BJ (cell line): ENCODE results near the gene SNX14. TPM values are rescaled to one million over a fixed set of nuclear protein-coding genes. Genes with fewer than 3 reads are reported as not detected.

Experiments
- CTCF ChIA-PET: fragments of 350-600 bp; formaldehyde crosslinking; extraction: SDS; loops from one replicate; lab custom pipeline; 2021; ENCODE audit warnings: antibody characterized with exemption, inconsistent platforms; lab: Yijun Ruan, JAX
- POLR2A ChIA-PET: fragments of 300-600 bp; sonication (Branson Sonifier 250); formaldehyde crosslinking; extraction: SDS; loops from one replicate; lab custom pipeline; 2021; ENCODE audit warnings: antibody characterized with exemption; lab: Charles Lee
- DNase-seq: peaks from one replicate; pipeline ENCODE4 v3.0.0-alpha.2; 2011; ENCODE audit warnings: low read depth
- H3K27me3 ChIP-seq: 2 replicates; pipeline ENCODE4 v1.6.0; 2011; ENCODE audit warnings: low read length; ENCODE audit not compliant: control insufficient read depth, insufficient read depth
- H3K36me3 ChIP-seq: 2 replicates; pipeline ENCODE4 v1.5.1; 2011; ENCODE audit warnings: low read length; ENCODE audit not compliant: control insufficient read depth, insufficient read depth
- H3K4me3 ChIP-seq: 2 replicates; pipeline ENCODE4 v1.5.1; 2011; ENCODE audit warnings: low read depth, mild to moderate bottlenecking, control low read depth, low read length
- polyA plus RNA-seq: library from polyadenylated mRNA; depleted of rRNA; stranded (reverse); fragments of >200 nt; gene quantifications from 2 replicates; pipeline ENCODE4 v1.2.3, GENCODE V29; 2011
- TF ChIP-seq, protein P1 (sequence below): IDR thresholded peaks from 2 replicates; pipeline ENCODE4 v1.5.1; 2011; ENCODE audit warnings: low read depth, mild to moderate bottlenecking, control low read depth, inconsistent platforms, low read length, moderate library complexity; ENCODE audit not compliant: insufficient read depth

SNX14 gene
- polyA plus RNA-seq, 1 experiment: 36.2 TPM

DNA sequence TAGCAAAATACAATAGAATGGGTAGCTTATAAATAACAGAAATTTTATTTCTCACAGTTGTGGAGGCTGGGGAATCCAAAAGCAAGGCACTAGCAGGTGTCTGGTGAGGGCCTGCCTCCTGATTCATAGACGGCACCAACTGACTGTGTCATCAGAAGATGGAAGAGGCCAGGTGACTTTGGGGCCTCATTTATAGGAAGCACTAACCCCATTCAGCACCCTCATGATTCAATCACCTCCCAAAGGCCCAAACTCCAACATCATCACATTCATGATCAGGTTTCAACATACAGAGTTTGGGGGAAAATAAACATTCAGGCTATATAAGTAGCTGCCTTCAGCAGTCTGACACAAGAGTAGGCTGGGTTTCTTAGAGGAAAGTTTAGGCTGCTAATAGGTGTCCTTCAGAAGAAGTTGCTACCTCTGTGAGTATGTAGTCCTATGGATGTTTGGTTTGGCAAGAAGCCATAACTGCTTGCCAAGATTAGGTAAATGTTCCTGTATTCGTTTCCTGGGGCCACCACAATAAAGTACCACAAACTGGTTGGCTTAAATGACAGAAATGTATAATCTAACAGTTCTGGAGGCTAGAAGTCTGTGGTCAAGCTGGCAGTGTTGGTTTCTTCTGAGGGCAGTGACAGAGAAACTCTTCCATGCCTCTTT is 94.9 kb downstream of the SNX14 start:
- no peaks in the 10 kb centered on the region for H3K36me3 ChIP-seq
- TF ChIP-seq, protein P1, sequence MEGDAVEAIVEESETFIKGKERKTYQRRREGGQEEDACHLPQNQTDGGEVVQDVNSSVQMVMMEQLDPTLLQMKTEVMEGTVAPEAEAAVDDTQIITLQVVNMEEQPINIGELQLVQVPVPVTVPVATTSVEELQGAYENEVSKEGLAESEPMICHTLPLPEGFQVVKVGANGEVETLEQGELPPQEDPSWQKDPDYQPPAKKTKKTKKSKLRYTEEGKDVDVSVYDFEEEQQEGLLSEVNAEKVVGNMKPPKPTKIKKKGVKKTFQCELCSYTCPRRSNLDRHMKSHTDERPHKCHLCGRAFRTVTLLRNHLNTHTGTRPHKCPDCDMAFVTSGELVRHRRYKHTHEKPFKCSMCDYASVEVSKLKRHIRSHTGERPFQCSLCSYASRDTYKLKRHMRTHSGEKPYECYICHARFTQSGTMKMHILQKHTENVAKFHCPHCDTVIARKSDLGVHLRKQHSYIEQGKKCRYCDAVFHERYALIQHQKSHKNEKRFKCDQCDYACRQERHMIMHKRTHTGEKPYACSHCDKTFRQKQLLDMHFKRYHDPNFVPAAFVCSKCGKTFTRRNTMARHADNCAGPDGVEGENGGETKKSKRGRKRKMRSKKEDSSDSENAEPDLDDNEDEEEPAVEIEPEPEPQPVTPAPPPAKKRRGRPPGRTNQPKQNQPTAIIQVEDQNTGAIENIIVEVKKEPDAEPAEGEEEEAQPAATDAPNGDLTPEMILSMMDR: no peak
- POLR2A ChIA-PET: no interaction called here
- no peak for DNase-seq
- H3K27me3 ChIP-seq: no peaks in the 10 kb centered on the region
- H3K4me3 ChIP-seq: no peak overlapping the region
- CTCF ChIA-PET: interaction anchor here (0.6 to 2.6 kb wide), 4 partner anchors 15 to 174 kb away, joined by 3 to 14 read pairs (median 6); no protein-coding TSS in a partner anchor

GRCh38 chr6:85496856-85497255 is 96.8 kb downstream of the SNX14 start:
- ChIA-PET CTCF (interaction anchor here (1.3 to 6.4 kb wide), 2 partner anchors 14 to 142 kb away, joined by 5 to 59 read pairs; no protein-coding TSS in a partner anchor), POLR2A (interaction anchor here (0.6 kb wide), 1 partner anchor 16 kb away, joined by 3 read pairs; no protein-coding TSS in a partner anchor)
- no peaks in the 10 kb centered on the region for H3K27me3 ChIP-seq
- DNase-seq: no peak
- no peaks in the 10 kb centered on the region; the same call in 1 of the 2 replicates for H3K36me3 ChIP-seq
- no peak overlapping the region for H3K4me3 ChIP-seq
- TF ChIP-seq, protein P1: no peak

- no peak overlapping the region for H3K4me3 ChIP-seq
- no peaks in the 10 kb centered on the region for H3K27me3 ChIP-seq
- no peak for DNase-seq
- H3K36me3 ChIP-seq: no peaks in the 10 kb centered on the region; the same call in 1 of the 2 replicates
- TF ChIP-seq, protein P1: no peak
- POLR2A ChIA-PET: interaction anchor here (0.6 kb wide), 1 partner anchor 16 kb away, joined by 3 read pairs; no protein-coding TSS in a partner anchor
- CTCF ChIA-PET: interaction anchor here (1.5 to 6.4 kb wide), 2 partner anchors 13 to 141 kb away, joined by 4 to 59 read pairs; no protein-coding TSS in a partner anchor
These were observed 97.6 kb downstream of the SNX14 start for GRCh38 chr6:85496009-85496579.

GRCh38 chr6:85494547-85495536 is 98.8 kb downstream of the SNX14 start:
- TF ChIP-seq, protein P1: no peak
- no peaks in the 10 kb centered on the region; the same call in none of the 2 replicates for H3K36me3 ChIP-seq
- no peak for DNase-seq
- ChIA-PET POLR2A (no interaction called here), CTCF (interaction anchor here (0.7 to 6.4 kb wide), 5 partner anchors 12 to 140 kb away, joined by 3 to 59 read pairs (median 4); no protein-coding TSS in a partner anchor)
- no peaks in the 10 kb centered on the region for H3K27me3 ChIP-seq
- no peak overlapping the region for H3K4me3 ChIP-seq
